Ecto neural progenitor cell (in vitro differentiated cells): ENCODE measurements around the gene KRT86.
"Not testable (repeated sequence)": the region's sequence is repeated elsewhere in the genome, so short reads cannot be mapped to it uniquely, and the experiment has no call there.

ENCODE experiments used
- DNase-seq: peaks from one replicate; pipeline ENCODE4 v3.0.0-alpha.2; 2018; ENCODE audit warnings: low spot score

Gene KRT86

DNA sequence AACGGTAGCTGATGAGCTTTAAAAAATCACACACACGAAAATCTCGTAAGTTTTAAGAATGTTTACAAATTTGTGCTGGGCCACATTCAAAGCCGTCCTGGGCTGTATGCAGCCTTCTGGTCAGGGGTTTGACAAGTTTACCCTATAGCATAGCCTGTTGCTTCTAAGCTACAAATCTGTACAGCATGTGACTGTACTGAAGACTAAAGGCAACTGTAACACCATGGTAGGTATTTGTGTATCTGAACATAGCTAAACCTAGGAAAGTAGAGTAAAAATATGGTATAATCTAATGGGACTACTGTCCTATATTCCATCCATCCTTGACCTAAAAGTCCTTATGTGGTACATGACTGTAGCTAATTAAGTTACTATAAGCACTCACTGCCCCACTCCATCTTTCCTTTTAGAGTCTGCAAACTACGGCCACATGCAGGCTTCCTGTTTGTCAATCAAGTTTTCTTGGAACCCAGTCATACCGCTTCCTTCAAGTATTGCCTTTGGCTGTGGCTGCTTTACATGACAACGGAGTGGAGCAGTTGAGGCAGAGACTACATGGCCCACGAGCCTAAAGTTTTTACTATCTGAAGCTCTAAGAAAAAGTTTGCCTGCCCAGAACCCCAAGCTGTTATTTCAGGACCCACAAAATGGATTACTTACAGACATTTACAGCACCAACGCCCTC is 22.9 kb upstream of the KRT86 start:
- no peak for DNase-seq

- DNase-seq: not testable (repeated sequence)
These were observed 22.2 kb upstream of the KRT86 start for GRCh38 chr12:52252175-52252615.

DNA sequence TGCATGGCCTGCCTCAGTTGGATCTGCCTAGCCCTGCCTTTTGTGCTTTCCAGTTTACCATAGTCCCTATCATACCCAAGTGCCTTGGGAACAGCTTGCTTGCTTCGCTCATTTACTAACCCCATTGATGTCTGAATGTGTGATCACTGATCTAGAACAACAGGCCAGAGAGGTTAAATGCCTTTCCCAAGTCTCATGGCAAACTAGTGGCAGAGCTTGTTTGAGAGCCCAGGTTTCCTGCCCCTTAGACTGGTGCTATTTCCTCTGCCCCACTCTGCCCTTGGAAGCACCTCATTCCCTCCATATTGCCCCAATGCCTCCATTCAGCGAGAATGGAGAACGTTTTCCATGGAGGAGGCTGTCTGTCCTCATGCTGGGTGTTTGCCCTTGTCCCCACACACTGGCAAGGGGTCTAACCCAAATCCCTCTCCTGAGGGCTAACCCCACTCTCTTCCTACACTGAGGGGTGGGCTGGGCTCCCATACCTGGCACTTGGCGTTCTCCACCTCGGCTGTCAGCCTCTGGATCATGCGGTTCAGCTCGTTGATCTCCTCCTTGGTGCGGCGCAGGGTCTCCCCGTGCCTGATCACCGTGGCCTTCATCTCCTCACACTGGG is 21.6 kb upstream of the KRT86 start:
- no peak for DNase-seq

DNA sequence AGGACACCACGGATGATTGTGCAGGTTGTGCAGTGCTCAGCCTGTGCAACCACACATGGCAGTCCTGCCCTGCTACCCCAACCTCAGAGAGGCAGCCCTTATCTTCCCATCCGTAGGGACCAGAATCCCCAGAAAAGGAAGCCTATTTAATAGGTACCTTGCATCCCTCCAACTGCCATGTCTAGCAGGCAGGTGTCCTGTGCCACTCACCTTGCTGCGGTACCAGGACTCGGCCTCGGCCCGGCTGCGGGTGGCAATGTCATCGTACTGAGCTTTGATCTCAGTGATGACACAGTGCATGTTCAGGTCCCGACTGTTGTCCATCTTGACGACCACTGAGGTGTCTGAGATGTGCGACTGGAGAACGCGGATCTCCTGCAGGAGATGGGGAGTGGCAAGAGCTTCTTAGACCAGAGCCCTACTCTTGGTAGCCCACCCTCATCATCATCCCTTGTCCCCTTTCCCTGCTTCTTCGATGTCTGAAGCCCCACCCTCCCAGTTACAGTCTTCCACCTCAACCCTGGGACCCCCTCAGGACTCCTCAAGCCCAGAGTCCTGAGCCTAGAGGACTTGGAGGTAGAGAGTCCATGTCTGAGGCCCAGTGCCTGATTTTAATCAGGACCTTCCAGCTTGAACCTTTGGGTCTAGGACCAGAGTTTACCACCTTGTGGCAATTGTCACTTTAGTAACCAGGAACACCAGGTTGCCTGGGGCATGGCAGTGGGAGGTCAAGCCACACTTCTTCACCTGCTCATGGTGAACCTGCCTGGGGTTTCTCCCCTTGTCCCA is 20.9 kb upstream of the KRT86 start:
- DNase-seq: no peak

DNA sequence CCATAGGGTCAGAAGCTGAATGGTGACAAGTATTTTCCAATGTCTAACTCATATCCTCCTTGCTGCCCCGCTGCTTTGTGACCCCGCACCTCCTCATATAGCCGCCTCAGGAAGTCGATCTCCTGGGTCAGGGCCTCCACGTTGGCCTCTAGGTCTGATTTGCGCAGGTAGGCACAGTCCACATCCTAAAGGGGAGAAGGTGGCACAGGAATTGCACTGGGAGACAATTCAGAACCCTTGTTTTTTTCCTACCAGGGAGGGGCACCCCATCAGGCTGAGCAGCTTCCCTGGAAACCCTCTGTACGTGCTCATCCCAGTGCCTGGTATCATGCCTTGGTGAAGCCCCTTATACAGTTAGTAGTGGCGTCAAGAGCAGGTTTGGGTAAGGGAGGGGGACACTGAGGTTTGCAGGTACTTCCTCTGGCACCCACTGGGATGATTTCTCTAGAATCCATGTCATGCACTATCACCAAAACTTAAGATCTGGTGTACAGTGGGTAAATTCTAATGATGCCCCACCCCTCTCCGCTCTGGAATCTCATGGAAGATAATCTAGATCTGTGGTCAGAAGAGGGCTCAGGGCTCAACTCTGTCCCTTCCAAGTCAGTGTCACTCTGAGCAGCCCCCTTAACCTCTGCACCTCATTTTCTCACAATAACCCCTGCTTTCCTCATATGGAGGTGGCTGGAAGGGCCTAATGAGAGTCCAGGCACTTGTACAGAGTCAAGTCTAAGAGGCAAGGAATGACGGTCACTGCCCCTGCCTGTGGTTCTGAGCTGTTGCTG is 20.1 kb upstream of the KRT86 start:
- no peak for DNase-seq

GRCh38 chr12:52254965-52255751 is 19.3 kb upstream of the KRT86 start:
- no peak for DNase-seq

- no peak for DNase-seq
These were observed 18.4 kb upstream of the KRT86 start for GRCh38 chr12:52255926-52256583.

- DNase-seq: no peak
These were observed 17.9 kb upstream of the KRT86 start for GRCh38 chr12:52256584-52256935.

- no peak for DNase-seq
These were observed 17.3 kb upstream of the KRT86 start for GRCh38 chr12:52257074-52257551.

DNA sequence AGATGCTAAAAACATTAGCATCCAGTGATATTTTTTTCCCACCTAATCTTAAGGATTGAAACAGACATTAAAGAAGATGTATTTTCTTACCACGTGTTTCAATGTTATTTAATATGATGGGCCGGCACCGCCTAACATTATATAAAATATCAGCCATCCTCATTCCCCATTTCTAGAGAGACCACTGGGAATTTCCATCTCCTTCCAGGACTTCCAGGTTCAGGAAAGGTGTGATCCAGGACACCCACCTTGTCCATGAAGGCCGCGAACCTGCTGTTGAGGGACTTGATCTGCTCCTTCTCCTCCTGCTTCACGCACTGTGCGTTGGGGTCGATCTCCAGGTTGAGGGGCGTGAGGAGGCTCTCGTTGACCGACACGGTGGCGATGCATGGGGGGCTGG is 16.5 kb upstream of the KRT86 start:
- not testable (repeated sequence) for DNase-seq

GRCh38 chr12:52258335-52258901 is 16.0 kb upstream of the KRT86 start:
- DNase-seq: peak; percentile 77

DNA sequence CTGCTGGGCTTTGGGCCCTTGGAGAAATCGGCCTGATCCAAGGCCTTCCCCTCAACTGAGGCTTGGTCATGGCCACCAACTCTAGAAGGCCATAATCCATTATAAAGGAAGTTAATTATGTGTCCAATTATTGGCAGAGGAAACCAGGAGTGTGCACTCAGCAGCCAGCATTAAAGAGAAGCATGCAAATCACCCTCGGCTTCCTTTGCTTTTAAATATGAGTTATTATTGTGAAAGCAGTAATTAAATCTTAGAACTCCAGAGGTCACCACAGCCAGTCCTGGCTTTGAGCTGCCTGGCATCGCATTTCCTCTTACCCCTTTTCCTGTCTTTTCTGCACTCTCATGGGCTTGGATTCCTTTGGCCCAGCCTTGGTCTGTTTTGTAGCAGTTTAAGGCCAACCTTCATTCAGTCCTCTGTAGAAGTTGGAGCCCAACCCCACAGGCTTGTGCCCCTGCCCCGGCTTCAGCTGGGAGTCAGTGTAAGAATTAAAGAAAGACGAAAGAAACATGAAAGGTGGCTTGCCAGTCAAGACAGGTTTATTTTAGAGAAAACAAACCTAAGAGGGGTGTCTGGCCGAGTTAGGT is 14.7 kb upstream of the KRT86 start:
- DNase-seq: no peak

- no peak for DNase-seq
These were observed 13.9 kb upstream of the KRT86 start for GRCh38 chr12:52260361-52261207.

DNA sequence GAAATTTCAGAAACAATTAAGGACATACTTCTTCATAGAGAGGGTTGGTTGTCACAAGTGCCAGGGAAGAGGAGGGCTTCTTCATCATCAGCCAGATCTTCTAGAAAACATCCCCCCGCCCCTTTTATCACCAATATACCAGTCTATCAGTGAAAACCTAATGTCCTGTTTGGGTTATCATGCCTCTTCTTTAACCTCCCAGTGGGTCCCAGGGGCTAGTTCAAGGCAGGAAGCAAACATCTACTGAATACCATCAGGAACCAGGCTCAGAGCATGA is 13.3 kb upstream of the KRT86 start:
- DNase-seq: no peak

DNA sequence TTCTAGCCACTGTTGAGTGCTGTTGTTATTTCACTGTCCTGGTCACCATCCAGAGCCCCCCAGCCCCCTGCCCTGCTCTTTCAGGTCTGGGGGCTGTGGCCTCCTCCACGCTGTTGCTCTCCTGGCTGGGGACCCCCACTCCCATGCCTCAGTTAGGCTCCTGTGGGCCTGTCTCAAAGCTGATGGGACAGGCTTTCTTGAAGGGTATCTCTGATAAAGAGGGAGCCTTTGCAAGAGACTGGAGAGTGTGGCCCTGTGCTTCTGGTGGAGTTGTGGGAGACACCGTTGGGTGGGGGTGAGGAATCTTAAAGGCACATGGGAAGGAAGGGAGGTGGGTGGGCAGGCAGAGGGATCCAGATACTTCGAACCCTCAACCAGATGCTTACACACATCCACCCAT is 12.2 kb upstream of the KRT86 start:
- no peak for DNase-seq

- no peak for DNase-seq
These were observed 10.5 kb upstream of the KRT86 start for GRCh38 chr12:52263761-52264434.

DNA sequence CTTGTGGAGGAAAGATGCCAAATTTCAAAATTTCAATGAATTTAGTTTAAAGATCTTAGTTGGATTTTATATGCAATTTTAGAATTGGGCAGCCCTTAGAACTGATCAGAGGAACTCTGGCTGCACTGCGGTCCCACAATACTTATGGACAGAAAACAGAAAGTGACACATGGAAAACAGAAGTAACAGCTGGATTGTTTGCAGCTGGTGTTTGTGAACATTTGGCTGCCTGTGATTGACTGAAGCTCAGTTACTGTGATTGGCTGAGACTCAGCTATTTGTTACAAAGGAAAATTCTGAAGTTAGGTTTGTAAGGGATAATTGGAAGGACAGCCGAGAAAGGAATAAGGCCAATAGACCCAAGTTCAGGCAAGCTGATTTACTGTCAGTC is 10.0 kb upstream of the KRT86 start:
- no peak for DNase-seq

- DNase-seq: no peak
These were observed 7.9 kb upstream of the KRT86 start for GRCh38 chr12:52266514-52266913.

DNA sequence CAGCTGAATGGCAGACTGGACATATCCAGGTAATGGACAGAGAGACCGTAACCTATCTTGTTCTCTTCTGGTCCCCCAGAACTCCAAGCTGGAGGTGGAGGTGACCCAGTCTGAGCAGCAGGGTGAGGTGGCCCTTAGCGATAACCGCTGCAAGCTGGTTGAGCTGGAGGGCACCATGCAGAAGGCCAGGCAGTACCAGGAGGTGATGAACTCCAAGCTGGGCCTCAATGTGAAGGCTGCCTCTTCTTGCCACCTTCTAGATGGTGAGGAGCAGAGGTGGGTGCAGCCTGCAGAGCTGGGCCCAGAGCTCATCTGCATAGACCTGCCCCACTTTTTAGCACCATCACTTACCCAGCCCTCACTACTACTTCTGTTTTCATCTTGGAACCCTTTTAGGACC is 7.2 kb upstream of the KRT86 start:
- no peak for DNase-seq
